Measurements from ENCODE around the gene DMAP1.

The DMAP1 gene

GRCh38 chr1:44229435-44230167, 16.3 kb downstream of the DMAP1 start:
- no peak for DNase-seq

GRCh38 chr1:44230796-44231195, 17.5 kb downstream of the DMAP1 start:
- no peak for DNase-seq

- no peak for DNase-seq
These were observed 20.3 kb downstream of the DMAP1 start for GRCh38 chr1:44233593-44233992.

DNA sequence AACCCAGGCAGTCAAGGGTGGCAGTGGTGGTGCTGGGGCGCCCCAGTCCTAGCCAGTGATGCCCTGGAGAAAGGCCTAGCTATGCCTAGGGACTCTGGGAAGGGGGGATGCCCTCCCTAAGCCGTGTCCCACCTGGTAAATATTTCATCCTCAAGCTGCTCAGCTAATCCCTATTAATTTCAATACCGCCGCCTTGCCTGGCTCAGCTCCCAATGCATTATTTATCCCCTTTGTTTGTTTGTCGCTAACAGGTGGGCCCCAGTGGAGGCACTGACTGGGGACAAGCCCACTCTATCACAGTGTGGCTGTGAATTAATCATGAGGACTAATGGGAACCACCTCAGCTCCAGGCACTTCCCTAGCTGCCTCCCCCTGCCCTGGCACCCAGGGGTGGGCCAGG, 22.5 kb downstream of the DMAP1 start:
- DNase-seq: no peak

DNA sequence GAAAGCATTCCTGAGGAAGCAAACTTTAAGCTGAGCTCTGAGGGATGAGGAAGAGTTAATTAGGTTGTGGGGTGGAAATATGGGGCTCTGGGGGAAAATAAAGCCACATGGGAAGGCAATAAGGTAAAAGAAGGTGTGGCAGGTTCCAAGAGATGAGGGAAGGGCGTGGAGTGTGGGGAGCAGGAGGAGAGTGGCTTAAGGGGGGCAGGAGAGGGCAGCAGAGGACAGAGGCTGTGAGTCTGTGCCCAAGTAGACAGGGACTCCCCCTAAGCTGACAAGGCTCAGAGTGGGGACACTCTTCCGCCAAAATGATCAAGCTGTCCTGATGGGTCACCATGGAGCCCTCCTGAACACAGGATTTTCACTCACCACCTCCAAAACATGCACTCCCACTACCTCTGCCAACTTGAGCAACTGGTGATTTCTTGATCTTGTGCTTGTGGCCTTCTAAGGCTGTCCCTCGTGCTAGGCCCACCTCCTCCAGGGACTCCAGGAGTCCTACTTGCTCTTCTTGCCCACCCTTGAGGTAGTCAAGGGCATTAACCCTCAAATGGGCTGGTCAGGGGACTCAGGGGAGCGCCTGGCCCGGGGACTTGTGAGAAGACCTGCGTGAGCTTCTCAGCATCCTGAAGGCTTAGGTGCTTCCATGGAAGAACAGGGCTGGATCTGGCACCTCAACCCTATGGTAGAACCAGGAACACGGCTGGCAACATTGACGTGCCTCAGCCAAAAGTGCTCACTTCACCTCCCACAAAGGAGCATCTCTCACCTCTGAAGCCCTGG, 23.4 kb downstream of the DMAP1 start:
- no peak for DNase-seq

- no peak for DNase-seq
These were observed 24.6 kb downstream of the DMAP1 start for GRCh38 chr1:44237721-44238457.

DNA sequence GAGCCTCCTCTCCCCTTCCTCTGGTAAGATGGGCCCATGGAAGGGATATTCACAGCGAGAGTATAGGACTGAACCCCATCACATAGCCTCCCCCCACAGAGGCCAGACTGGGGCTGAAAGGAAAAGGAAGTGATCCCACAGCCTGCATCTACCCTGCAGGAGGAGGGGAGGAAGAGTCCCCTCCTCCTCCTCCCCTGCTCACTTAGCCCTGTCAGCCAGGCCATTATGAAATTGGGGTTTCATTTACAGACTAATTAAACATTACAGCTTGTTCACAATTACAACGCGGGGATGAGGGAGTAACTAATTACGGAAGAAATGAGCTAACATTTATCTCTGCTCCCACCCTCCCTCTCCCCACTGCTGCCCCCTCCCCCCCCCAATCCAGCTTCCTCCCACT, 25.4 kb downstream of the DMAP1 start:
- no peak for DNase-seq

DNA sequence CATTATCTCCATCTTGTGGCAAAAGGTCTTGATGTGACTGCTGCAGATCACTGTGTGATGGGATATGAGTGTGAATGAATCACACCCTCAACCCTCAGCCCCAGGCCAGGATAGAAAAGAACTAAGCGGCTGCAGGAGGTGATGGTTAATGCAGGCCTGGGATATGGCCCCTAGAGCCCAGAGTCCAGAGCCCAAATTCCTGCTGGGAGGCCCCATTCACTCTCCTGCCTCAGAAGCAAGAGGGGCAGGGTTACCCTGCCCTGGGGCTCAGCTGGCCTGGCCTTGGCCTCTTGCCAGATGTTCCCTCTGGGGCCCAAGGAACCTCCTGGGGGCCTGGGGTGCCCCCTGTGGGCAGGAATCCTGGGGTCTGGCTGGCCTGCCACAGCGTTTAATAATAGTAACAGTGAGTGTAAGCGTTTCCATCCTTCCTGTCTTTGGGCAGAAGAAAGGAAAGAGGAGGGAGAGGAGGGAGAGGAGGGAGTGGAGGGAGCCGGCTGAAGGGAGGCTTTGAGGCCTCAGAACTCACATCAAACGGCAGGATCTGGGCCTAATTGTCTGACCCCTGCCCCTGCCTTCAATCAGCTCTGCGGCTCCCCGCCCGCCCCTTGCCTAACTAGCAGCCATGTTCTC, 26.2 kb downstream of the DMAP1 start:
- DNase-seq: no peak

DNA sequence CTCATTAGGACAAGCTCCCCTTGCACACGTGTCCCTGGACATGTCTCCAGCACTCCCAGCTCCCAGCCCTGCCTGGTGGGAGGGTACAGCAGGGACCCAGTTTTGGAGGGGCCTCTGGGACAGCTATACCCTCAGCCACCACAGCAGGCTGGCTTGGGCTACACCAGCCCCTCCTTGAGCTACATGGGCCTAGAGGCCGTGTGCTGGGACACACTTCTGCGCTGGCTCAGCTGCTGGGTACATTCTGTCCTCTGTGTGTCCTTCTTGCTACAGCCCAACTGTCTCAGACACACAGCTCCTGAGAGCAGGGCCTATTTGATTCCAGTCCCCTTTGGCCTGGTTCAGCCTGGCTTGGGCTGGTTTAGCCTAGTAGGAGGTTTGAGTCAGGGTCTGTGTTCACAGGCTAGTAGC, 26.7 kb downstream of the DMAP1 start:
- DNase-seq: no peak

DNA sequence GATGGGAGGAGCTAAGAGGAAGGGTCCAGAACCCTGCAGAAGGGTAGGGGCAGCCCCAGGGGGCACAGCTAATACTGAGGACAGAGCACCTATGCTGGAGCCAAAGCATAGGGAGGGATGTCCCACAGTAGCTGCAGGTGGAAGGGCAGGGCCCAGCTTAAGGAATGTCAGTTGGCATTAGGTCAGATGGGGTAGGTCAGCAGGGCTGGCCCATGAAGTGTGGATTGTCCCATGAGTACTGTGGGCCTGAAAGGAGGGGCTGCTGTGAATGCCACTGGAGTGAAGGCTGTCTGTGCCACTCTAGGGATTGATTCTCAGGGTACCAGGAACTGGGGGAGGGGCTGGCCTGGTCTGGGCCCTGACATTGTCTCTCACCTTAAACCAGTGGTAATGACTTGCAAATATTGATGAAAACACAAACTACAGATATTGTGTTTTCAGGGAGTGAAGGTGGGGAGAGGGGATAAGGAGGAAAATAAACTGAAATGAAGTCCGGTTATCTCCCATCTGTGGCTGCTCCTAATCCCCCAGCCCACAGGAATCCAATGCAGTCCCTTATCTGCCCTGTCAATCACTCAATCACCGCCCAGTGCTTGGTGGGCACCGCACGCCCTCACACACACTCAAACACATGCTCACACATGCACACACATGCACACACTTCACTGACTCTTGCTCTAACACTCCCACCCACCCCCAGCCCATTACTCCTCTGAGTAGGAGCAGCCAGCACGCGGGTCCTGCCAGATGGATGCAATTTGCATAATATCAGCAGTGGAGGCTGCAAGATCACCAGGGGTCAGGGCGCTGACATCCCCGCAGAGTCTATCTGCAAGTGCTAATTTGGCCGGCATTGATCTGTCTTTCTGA, 27.8 kb downstream of the DMAP1 start:
- no peak for DNase-seq

GRCh38 chr1:44242746-44243145, 29.5 kb downstream of the DMAP1 start:
- no peak for DNase-seq

DNA sequence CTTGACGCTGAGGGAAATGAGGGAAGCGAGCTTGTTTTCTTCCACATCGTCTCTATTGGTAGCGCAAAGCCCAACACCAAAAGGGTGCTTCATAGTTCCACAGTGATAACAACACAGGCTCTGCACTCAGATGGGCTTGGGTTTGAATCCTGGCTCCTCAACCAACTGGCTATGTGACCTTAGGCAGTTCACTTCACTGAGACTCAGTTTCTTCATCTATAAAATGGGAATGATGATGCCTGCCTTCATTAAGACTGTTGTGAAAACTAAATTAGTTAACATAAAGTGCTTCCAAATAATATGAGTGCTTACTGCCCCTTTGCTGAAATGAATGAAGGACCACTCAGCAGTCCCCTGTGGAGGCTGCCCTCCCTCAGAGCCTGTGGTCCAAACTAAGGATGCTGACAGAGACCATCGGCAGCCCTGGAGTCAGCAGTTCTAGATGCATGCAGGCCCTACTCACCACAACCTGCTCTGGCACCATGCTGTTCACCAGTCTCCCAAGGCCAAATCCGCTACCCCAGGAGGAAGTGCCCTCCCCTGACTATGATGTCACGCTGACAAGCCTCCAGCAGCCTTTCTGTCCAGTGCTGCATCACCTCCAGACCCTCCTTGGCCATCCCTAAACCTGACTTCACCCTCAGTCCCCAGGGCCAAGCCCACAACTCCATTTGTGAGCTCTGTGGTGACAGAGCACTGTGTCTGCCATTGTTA, 30.7 kb downstream of the DMAP1 start:
- no peak for DNase-seq

- no peak for DNase-seq
These were observed 31.7 kb downstream of the DMAP1 start for GRCh38 chr1:44244986-44245385.

DNA sequence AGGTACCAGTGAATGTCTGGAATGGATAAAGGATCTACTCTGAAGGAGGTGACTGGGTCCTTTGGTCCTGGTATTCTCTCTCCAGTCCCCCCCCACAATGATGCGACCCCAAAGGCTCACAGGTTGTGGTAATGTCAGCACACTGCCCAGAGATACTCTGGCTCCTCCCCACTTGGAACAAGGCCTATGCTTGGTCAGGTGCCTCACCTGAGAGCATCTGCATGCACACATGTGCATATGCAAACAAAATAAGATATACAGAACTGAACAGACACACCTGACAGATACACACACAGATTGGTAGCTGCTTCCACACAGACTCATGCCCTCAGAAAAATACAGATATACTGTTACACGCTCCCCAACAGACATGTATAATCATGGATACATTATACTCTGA, 33.5 kb downstream of the DMAP1 start:
- DNase-seq: no peak

- no peak for DNase-seq
These were observed 36.3 kb downstream of the DMAP1 start for GRCh38 chr1:44249543-44249942.

DNA sequence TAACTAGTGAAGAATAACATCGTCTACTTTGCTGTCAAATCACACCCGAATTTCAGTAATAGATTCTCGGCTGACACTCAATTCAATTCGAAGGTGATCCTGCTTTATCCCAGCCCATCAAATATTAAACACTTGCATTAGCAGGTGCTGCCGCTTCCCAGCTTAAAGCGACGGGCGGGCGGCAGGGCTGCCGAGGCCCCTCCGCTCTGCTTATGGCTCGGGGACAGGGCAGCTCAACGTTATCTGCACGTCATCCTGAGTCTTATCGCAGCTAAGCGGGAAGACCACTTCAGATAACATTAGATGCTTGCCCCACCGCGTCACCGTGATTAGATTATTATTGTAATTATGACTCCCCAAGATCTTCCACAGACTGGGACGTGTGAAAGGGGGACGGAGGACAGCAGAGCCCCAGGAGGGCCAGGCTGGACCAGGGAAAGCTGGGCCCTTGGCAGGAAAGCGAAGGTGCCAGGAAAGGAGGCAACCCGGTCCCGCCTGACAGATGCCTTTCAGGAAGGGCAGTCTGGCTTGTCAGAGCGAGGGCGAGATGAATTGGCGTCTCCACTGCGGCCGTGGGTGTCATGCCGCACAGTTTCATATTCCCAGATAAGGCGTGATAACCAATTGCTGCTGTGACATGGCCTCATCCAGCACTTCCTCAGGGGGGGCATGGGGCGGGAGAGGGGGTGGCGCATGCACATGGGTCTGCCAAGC, 37.0 kb downstream of the DMAP1 start:
- DNase-seq: no peak

GRCh38 chr1:44251486-44251885, 38.2 kb downstream of the DMAP1 start:
- DNase-seq: no peak

GRCh38 chr1:44251989-44252671, 38.9 kb downstream of the DMAP1 start:
- no peak for DNase-seq

DNA sequence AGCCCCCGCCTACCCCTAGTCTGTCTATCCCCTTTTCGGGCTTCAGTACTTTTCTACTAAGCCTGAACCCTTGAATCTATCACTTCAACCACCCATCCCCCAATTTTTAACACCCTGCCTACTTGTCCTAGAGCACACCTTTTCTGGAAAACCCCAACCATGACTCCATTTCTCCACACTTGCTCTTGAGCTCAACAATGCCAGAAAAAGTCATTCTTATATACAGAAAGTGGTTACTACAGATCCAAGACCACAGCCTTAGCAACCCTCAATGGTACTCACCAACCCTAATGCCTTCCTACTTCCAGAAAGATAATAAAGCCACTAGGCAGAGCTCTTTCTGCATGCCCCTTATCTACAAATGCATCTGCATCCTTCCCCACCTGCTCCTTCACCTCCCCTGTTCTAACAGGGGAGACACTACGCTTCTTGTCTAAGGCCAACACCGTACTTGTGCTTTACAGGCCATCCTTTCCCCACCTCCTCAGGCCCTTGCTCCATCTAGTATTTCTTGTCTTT, 41.2 kb downstream of the DMAP1 start:
- DNase-seq: no peak

Measured in NCI-H446 (cell line).